Measurements from ENCODE around the gene PRKCZ.

PRKCZ gene

DNA sequence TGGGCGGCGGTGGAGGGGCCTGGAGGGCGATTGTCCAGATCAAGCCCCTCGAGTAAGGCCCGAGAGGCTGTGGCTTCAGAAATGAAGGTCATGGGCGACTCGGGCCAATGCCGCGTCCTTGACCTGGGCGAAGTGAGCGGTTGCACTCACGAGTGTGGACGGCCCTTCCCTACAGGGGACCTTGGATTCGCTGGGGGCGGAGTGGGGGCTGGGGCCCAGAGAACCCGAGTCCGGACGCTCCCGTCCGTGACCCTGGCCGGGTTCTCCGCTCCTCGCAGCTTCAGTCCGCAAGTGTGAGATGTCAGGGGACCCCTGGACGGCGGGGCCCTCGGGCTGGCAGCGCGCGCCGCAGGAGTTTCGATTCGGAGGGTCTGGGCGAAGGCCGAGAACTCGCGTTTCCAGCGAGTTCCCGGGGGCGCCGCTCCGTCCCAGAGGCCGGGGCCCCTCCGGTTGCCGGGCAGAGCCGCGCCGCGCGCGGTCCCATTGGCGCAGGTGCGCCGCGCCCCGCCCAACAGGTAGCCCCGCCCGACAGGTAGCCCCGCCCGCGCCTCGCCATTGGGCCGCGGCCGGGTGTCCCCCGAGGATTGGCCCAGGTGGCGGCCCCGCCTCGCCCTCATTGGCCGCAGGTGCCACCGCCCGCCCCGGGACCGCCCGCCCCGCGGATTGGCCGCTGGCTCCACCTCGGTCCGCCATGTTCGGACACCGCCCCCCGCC lies at the start of gene PRKCZ:
Gene PRKCZ (plus strand): TSS at position 694 of the 714 bp plus-strand sequence. CDS start 220 bp downstream, outside the sequence.
- DNase-seq = peak; percentile 95

DNA sequence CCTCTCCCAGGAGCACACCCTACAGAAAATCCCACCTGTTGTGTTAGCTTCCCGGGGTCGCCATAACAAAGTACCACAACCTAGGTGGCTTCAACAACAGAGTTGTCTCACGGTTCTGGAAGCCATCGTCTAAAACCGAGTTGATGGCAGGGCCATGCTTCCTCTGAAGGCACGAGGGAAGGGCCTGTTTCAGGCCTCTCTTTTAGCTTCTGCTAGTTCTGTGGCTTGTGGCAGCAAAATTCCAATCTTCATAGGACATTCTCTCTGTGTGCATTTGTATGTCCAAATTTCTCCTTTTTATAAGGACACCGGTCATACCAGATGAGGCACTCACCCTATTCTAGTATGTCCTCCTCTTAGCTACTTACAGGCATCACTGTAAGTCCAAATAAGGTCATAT lies 49.8 kb upstream of the PRKCZ start:
- no peak for DNase-seq

DNA sequence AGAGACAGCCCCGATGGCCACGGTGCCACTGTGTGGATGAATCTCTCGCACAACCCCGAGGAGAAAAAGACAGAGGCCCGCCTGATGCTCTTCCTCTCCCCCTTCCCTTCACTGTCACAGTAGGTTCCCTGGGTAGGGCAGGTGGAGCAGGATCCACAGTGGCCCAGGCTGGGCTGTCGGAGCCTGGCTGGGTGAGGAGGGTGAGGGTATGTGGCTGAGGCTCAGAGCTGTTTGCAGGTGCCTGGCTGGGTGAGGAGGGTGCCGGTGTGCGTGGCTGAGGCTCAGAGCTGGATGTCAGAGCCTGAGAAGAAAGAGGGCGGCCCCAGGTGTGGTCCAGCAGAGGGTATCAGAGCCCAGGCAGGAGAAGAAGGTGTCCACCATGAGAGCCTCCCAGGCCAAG lies 49.4 kb upstream of the PRKCZ start:
- no peak for DNase-seq

DNA sequence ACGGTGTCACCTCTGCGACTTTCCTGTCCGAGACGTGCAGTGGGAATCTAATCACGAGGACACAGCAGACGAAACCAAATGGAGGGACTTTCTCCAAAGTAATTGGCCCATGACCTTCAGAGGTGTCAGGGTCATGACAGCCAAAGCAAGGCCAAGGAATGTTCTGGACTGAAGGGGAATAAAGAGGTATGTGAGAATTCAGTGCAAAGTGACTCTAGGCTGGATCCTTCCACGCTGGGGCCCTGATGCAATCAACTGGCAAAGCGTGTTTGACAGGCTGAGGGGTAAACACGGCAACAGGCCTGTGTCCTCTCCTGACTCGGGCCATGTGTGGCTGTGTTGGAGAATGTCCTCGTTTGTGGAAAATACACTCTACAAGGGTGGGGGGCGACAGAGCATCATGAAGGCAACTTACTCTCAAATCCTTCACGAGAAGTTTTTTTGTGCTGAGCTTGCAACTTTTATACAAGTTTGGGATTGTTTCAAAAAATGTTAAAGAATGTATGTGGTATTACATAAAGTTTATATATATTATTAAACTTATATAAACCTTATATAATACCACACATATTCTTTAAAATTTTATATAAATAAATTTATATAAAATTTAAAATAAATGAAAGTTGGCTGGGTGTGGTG lies 48.3 kb upstream of the PRKCZ start:
- DNase-seq = no peak

DNA sequence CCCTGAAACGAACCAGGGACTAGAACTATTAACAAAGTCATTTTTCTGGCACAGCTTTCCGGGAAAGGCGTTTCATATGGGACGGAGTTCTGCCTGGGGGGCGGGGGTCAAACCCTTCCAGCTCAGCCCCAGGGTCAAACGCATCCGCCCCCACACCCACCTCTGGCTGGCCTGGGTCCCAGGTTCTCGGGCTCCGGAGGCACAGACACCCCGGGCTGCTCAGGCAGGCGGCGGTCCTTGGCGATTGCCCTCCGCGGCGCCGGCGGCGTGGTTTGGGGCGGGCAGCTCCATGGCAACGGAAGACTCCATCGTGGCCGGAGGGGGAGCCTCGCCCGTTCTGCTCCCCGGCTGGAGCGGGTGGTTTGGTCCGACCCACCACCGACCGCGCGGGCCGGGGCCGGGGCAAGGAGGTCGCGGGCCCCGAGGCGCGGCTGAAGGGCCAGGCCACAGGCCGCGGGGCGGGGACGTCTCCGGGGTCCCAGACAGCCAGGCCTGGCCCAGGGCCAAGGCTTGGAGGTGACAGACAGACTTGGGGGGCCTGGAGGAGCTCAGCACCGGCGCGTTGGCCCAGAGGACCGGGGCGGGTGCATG lies 46.6 kb upstream of the PRKCZ start, which contains the start of gene CFAP74:
Gene CFAP74 (minus strand): TSS at position 246 of the 591 bp plus-strand sequence. CDS start 12,830 bp downstream, outside the sequence.
- no peak for DNase-seq

DNA sequence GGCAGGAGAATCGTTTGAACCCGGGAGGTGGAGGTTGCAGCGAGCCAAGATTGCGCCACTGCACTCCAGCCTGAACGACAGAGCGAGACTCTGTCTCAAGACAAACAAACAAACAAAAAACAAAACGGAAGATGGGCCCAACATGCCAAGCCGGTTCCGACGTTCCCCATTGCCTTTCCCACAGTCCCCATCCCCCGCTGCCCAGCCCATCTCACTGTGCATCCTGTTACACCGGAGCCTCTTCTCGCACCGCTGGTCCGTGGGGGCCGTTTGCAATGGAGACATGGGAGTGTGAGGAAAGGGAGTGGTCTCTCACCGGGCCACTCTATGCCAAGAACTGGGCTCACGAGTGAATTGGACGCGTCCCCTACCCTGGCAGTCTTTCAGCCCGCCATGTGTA lies 45.4 kb upstream of the PRKCZ start:
- DNase-seq = no peak

DNA sequence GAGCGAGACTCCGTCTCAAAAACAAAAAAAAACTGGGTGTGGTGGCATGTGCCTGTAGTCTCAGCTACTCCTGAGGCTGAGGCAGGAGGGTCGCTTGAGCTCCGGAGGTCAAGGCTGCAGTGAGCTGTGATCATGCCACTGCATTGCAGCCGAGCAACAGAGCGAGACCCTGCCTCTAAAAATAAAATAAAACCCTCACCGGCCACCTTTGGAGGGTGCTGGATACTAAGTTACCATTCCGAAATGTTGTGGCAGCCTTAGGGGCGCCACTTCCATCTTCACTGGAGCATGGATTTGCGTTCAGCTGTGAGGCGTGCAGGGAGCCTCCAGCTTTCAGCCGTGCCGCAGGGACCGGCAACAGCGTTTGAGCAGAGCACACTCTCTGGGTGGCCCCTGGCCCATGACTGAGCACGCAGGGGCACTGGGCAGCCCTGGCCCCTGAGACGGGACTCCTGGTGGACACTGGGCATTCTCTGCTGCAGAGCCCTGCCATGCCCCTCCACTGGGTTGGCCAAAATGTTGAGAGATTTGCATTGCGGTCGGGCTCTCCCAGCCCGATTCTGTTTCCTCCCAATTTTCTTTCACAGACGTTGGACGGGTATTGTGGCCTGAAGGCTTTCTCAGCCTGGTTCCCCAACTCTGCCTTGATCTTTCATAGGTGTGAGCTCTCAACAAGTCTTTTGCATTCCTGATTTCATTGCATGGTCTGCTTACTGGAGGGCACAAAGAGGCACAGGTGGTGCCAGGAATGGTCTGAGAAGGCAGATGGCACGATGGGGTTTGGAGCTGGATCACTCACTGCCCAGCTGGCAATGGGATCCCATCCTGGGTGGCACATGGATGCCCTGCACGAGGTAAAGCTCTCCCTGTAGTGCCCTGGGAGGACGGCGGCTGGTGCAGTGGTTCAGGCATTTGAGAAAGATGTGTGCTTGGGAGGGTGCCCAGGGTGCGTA lies 40.8 kb upstream of the PRKCZ start:
- no peak for DNase-seq

DNA sequence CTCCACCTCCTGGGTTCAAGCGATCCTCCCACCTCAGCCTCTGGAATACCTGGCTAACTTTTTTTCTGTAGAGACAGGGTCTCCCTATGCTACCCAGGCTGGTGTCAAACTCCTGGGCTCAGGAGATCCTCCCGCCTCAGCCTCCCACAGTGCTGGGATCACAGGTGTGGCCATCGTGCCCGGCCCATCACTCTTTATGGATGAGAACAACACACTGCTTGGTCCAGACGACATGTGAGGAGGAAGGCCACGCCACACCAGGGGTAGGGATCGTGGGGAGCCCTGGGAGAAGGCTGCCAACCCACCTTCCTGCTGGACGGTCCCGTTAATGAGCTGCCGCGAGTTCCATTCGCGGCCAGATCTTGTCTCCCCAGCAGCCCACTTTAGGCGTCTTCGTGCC lies 36.0 kb upstream of the PRKCZ start:
- DNase-seq = no peak

DNA sequence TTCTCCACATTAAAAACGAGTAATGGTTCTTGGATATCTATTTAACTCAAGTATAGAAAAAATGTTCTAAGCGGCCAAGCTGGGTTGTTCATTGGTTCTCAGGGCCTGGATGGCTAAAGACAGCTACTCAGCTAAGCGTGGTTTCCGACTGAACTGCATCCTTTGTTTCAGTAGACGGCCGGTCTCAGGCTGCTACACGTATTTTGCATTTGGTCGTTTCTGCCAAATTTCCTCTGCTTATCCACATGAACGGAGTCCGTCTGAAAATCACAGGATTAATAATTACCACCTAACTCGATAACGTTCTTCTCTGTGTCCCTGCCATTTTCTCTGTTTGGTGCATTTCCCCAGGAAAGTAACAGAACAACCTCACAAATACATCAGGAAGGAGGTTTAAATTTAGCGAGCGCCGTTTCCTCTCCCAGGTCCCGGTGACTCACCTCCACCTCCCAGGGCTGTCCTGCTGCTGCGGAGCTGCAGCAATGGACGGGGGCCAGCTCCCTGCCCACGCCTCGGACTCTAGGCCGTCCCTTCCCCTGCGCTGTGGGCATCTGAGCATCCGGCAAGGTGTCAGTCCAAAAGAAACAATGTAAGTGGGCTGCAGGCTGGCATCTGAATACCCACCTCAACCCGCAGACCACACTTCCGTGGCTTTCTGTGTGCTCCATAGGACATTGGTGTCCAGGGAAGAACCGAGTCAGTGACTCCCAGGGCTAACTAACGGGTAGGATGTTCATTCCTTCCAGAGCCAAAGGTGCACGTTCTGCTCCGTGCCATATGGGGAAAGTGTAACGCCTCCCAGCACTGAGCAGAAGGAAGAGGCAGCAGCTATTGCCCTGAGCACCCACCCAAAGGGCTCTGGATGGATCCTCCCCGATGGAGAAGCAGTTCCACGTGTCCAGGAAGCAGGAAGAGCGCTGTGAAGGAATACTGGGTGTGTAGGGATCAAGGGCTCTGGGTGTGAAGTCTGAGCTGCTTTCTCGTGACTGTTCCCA lies 35.2 kb upstream of the PRKCZ start:
- no peak for DNase-seq

DNA sequence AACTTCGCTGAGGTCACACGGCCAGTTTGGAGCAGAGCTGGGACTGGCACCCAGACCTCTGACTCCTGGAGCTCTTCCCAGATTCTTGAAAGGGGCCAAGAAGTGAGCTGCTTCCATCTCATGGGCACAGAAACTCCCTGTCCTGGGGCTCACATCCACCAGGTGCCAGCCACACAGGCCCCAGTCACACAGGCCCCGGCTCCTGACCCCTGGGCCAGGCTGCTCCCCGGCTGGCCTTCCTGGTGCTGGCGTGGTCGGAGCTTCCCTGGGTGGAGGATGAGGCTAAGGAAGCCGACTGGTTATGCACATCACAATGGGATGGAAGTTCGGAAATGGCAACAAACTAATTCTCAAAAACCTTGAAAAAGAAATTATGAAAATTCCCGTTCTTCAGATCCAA lies 34.1 kb upstream of the PRKCZ start:
- no peak for DNase-seq

DNA sequence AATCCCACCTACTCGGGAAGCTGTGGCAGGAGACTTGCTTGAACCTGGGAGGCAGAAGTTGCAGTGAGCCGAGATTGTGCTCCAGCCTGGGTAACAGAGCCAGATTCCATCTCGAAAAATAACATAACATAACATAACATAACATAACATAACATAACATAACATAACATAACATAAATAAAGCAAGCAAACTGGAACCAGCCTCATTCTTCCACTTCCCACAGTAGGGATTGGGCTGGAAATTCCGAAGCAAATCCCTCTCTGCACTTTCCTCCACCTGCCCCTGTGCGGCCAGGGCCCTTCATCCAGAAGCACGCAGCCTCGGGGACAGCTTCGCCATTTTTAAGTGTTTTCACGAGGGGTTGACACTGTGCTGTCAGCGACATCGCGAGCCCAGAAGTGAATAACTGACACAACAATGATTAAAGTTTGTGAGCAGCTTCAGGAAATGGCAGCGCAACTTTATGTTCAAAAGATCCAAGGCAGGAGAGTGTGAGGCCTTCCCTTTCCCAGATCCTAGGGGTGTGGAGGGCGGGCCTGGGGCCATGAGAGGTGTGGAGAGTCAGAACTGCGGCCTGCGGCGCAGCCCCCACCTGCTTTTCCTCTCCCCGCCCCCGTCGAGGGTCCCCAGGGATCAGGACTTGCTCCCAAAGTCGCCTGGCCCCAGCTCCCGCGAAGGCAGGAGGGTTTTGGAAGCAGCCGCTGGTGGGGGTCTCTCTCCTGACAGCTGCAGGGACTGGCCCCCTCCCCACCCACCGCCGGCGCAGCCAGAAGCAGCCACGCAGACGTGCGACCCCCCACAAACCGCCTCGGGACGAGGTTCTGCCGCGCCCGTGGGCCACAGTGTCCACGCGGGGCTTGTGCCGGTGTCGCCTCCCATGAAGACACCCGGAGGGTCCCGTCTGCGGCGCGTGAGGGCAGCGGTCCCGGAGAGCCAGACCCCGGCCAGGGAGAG lies 31.7 kb upstream of the PRKCZ start:
- no peak for DNase-seq

DNA sequence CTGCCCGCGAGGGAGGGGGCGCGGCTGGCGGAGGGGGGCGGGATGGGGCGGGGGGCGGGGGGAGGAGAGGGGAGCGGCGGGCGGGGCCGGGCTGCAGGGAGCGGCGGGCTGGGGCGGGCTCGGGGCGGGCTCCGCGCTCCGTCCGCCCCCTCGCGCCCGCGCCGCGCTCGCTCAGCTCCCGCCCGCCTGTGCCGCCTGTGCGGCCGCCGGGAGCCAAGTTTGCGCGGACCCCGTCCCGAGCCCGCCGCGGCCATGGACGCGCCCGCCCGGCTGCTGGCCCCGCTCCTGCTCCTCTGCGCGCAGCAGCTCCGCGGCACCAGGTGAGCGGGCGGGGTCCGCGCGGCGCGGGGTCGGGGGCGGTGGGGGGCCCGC lies 31.1 kb upstream of the PRKCZ start, which contains the start of gene GABRD:
Gene GABRD (plus strand): TSS at position 174 of the 372 bp plus-strand sequence. CDS start 79 bp downstream, at position 253.
- peak; percentile 26 for DNase-seq

DNA sequence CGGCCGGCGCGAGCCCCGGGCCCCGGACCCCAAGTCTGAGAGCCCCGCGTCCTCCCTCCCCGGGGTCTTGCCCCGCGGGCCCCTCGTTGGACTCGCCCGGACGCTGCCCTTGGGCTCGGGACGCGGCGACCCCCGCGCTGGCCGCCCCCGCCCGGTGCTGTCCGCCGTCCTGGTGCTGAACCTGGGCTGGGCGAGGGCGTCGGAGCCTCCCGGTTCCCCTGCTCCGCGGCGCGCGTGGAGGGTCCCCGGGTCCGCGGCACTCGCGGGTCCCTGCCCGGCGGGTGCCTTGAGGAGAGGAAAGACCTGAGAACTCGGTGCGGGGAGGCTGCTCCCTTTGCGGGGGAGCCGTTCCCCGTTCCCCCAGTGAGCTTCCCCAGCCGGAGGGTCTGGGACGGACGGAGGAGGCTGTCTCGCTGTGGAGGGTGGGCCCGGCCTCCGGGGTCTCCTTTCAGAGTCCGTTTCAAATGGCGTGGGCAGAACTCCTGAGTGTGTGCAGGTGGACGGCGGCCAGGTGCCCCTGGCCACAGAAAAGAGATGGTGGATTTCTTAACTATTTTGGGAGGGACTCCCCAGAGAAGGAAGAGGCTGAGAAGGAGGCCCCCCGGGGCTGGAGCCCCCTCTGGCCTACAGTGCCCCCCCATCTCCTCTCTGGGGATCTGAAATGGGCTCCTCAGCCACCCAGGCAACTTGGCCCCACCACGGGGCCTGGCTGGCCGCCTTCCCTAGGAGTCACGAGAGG lies 30.5 kb upstream of the PRKCZ start:
- peak; percentile 12 for DNase-seq

DNA sequence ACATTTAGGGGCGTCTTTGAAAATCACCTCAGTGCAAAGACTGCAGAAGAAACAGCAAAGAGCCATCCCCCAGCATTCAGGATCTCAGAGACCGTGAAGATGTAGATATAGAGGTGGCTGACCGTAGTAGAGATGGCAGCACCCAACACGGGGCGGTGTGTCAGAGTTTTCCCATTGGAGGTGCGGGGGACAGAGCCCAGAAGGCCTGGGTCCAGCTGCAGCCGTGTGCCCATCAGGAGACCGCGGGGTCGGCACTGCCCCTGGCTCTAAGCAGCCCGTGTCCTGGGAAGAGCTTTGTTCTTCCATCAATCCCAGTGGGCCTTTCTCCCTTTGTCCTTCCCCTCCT lies 29.9 kb upstream of the PRKCZ start:
- DNase-seq = no peak

DNA sequence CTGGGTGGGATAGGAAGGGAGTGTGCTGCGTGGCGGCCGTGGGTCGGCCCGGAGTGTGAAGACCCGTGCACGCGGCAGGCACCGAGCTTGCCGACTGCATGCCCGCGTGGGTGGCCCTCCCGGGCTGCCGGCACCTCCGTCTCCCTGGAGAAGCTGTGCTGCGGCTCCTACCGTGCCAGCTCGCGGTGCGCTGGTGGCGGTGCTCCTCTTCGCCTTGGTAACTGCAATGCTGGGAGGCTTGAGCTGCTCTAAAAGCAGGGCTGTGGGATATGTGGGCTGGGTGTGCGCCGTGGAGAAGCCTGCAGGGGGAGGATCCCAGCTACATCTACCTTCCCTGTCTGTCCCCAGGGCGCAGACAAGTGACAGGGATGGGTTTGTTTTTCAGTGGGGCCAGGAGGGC lies 28.7 kb upstream of the PRKCZ start:
- no peak for DNase-seq

DNA sequence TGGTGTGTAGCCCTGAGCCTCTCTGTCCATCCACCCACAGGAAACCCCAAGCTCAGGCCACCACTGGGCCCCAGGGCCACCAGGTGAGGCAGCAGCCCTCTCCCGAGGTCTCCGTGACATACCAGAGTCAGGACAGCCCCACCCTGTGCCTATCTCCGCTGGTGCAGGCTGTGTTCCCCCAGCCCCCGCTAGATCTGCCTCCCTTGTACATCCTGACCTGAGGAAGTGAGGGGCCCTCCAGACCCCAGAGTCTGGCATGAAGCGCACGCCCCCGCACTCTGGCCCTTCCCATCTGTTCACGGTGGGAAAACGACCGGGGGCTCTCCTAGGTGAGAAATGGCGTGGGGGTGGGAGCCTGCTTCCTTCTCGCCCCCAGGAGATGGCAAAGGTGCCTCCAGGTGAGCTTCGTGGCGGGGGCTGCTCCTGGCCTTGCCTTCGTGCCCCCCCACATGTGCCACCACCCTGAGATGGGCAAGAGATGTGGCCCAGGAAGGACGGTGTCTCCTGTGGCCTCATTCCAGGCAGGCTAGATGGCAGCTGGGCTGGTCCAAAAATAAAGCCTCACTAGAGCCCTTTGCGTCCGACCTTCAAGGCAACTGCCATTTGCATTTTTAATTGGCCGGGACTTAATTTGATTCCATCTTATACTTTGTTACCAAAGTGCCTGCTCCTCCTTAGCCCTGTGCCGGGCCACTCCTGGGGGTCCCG lies 28.0 kb upstream of the PRKCZ start:
- DNase-seq = no peak

DNA sequence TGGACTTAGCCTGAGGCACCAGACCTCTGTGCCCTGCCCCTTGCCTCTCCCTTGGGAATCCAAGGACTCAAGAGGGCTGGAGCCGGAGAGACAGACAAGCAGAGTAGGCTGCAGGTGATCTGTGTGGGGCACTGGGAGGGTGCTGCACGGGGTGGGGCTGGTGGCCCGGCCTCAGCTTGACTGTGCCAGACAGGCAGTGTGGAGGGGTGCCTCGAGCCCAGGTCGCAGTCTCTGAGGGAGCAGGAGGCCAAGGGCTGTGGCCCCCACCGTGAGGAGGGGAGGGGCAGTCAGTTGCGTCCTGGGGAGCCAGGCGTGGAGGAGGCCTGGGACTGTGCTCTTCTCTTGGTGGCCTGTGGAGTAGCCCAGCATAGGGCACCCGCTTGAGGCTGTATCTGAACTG lies 27.0 kb upstream of the PRKCZ start:
- DNase-seq = no peak

DNA sequence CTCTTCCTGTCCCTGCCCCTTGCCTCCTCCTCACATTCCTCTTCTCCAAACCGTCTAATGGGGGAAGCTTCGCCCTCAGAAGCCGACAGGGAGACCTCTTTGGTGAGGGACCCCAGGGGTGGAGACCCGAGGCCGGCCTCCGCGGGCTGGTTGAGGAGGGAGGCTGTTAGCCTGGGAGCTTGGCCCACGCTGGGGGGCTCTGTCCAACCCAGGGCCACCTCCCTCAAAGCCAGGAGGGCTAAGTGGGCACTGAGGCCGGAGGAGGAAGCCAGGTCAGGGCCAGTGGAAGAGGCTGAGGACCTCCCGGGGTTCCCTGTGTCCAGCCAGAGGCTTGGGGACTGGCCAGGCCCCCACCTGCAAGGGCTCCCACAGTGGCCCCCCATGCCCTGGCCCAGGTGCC lies 25.8 kb upstream of the PRKCZ start:
- no peak for DNase-seq

DNA sequence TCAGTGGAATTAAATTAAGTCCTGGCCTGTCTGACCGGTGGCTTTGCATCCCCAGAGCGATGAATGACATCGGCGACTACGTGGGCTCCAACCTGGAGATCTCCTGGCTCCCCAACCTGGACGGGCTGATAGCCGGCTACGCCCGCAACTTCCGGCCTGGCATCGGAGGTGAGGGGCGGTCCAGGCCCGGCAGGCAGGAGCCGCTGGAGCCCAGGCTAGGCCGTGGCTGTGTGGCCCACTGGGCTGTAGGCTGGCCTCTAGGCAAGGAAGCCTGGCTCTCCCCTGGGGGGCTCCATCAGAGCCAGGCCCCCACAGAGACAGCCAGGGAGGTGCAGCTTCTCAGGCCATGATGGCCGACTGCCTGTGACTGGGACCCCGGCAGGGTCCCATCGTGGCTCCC lies 25.3 kb upstream of the PRKCZ start:
- DNase-seq = no peak

Data from stimulated activated CD4-positive, alpha-beta T cell treated with anti-CD3 and anti-CD28 coated beads, Interleukin-4, amount 100 ng/mL, for 1 hour (primary cell).